Prostate gland (tissue), 2 donors: ENCODE results near the gene PCDH9.

ENCODE experiments used
- POLR2AphosphoS5 ChIP-seq: sonication (generic); formaldehyde crosslinking; IDR thresholded peaks from one replicate; pipeline ENCODE4 v1.6.1; 2017; ENCODE audit warnings: antibody characterized with exemption
- TF ChIP-seq, protein P1 (sequence below), 4 experiments: fragments of 200-600 bp in 2 of 4; fragments of 450-650 bp in 2 of 4; sonication (generic) in 2 of 4; IDR thresholded peaks; 1 replicate in 3 of 4; 2 replicates in 1 of 4; pipeline ENCODE4 v1.5.1; 2016 to 2019; ENCODE audit warnings: antibody characterized with exemption in 4 of 4, mild to moderate bottlenecking in 2 of 4, moderate library complexity in 2 of 4

GRCh38 chr13:66559093-66559492 is 671.0 kb downstream of the PCDH9 start:
- no peak for TF ChIP-seq POLR2AphosphoS5
- TF ChIP-seq, protein P1, sequence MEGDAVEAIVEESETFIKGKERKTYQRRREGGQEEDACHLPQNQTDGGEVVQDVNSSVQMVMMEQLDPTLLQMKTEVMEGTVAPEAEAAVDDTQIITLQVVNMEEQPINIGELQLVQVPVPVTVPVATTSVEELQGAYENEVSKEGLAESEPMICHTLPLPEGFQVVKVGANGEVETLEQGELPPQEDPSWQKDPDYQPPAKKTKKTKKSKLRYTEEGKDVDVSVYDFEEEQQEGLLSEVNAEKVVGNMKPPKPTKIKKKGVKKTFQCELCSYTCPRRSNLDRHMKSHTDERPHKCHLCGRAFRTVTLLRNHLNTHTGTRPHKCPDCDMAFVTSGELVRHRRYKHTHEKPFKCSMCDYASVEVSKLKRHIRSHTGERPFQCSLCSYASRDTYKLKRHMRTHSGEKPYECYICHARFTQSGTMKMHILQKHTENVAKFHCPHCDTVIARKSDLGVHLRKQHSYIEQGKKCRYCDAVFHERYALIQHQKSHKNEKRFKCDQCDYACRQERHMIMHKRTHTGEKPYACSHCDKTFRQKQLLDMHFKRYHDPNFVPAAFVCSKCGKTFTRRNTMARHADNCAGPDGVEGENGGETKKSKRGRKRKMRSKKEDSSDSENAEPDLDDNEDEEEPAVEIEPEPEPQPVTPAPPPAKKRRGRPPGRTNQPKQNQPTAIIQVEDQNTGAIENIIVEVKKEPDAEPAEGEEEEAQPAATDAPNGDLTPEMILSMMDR (IDR thresholded peaks at IDR 0.05), result no peak
